B cell (primary cell): ENCODE data around the gene RANBP10. TPM values are rescaled to one million over a fixed set of nuclear protein-coding genes. Genes with fewer than 3 reads are reported as not detected.

Experiments used
- ATAC-seq: fragments of 200-7000 bp; cut with Tn5 transposase; one replicate; pipeline ENCODE4 v1.10.0; 2021; ENCODE audit warnings: low read depth, mild to moderate bottlenecking, moderate number of reproducible peaks, moderate library complexity
- CTCF ChIA-PET: fragments of 350-600 bp; sonication (Branson Sonifier 250); formaldehyde crosslinking; loops from one replicate; lab custom pipeline; 2021; ENCODE audit warnings: antibody characterized with exemption, inconsistent platforms; lab: Charles Lee
- POLR2A ChIA-PET: fragments of 350-600 bp; sonication (Branson Sonifier 250); formaldehyde crosslinking; loops from one replicate; lab custom pipeline; 2021; ENCODE audit warnings: antibody characterized with exemption; lab: Charles Lee
- DNase-seq: peaks from one replicate; pipeline ENCODE4 v3.0.0; 2013
- H2AFZ ChIP-seq: 2 replicates; pipeline ENCODE4 v1.6.1; 2012; ENCODE audit warnings: mild to moderate bottlenecking, low read depth, low read length; ENCODE audit not compliant: insufficient read depth, poor library complexity, severe bottlenecking
- H3K27ac ChIP-seq, 2 donors: 1 replicate in 1 of 2; 2 replicates in 1 of 2; pipeline ENCODE4 v1.5.1; 2012 to 2013; ENCODE audit warnings: low read length in 2 of 2, mild to moderate bottlenecking in 2 of 2, moderate library complexity in 1 of 2
- H3K27me3 ChIP-seq, 4 experiments: fragments of 200-600 bp in 1 of 4; sonication (generic) in 1 of 4; replicated peaks in 1 of 4; 1 replicate in 2 of 4; 2 replicates in 2 of 4; pipeline versions ENCODE4 v1.6.1 to v1.7.0; 2013 to 2016; ENCODE audit warnings: low read length in 3 of 4, mild to moderate bottlenecking in 2 of 4, mixed read lengths in 1 of 4, moderate library complexity in 1 of 4; ENCODE audit not compliant: insufficient read depth in 4 of 4, control insufficient read depth in 3 of 4; ENCODE audit errors: control extremely low read depth in 1 of 4
- H3K36me3 ChIP-seq, 2 experiments: replicated peaks in 1 of 2; 1 replicate in 1 of 2; 2 replicates in 1 of 2; pipeline versions ENCODE4 v1.6.1 to v1.7.1; 2013; ENCODE audit warnings: low read length in 1 of 2; ENCODE audit not compliant: insufficient read depth in 2 of 2, control insufficient read depth in 1 of 2; ENCODE audit errors: control extremely low read depth in 1 of 2, extremely low read depth in 1 of 2
- H3K4me1 ChIP-seq, 2 donors: fragments of 200-600 bp in 1 of 2; sonication (generic) in 1 of 2; 1 replicate in 1 of 2; 2 replicates in 1 of 2; pipeline versions ENCODE4 v1.5.1 to v1.6.1; 2013 to 2017; ENCODE audit warnings: low read length in 2 of 2; ENCODE audit not compliant: control insufficient read depth in 2 of 2, insufficient read depth in 2 of 2
- H3K4me2 ChIP-seq: replicated peaks from 2 replicates; pipeline ENCODE3; 2012; ENCODE audit warnings: mild to moderate bottlenecking, low read depth, low read length; ENCODE audit not compliant: poor library complexity, severe bottlenecking
- H3K4me3 ChIP-seq, 5 experiments: fragments of 200-600 bp in 1 of 5; sonication (generic) in 1 of 5; 1 replicate in 3 of 5; 2 replicates in 2 of 5; pipeline versions ENCODE4 v1.5.1 to v1.7.0; 2011 to 2016; ENCODE audit warnings: low read length in 4 of 5, mild to moderate bottlenecking in 4 of 5, low read depth in 2 of 5, control low read depth in 1 of 5, moderate library complexity in 1 of 5; ENCODE audit not compliant: insufficient read depth in 1 of 5; ENCODE audit errors: control extremely low read depth in 1 of 5, extremely low read depth in 1 of 5
- H3K79me2 ChIP-seq: fragments of 200-600 bp; sonication (generic); one replicate; pipeline ENCODE4 v1.6.0; 2016; ENCODE audit warnings: low read length; ENCODE audit not compliant: control insufficient read depth, insufficient read depth
- H3K9ac ChIP-seq: fragments of 200-600 bp; sonication (generic); 2 replicates; pipeline ENCODE4 v1.6.1; 2017; ENCODE audit warnings: mild to moderate bottlenecking, low read length, moderate library complexity
- H3K9me3 ChIP-seq, 3 donors: one replicate each; pipeline versions ENCODE4 v1.6.1 to v1.7.1; 2013; ENCODE audit warnings: low read length in 2 of 3; ENCODE audit not compliant: control insufficient read depth in 2 of 3, insufficient read depth in 1 of 3; ENCODE audit errors: control extremely low read depth in 1 of 3
- H4K20me1 ChIP-seq: 2 replicates; pipeline ENCODE4 v1.6.0; 2012; ENCODE audit warnings: mild to moderate bottlenecking, low read length; ENCODE audit not compliant: insufficient read depth, control insufficient read depth, poor library complexity, severe bottlenecking
- H3K27ac Mint-ChIP-seq: one replicate; pipeline ENCODE4 v1.8.0; 2021; ENCODE audit warnings: mixed read lengths
- H3K27me3 Mint-ChIP-seq: one replicate; pipeline ENCODE4 v1.8.0; 2021; ENCODE audit warnings: mixed read lengths
- H3K4me1 Mint-ChIP-seq: one replicate; pipeline ENCODE4 v1.8.0; 2021; ENCODE audit warnings: mixed read lengths
- H3K4me3 Mint-ChIP-seq: one replicate; pipeline ENCODE4 v1.8.0; 2021; ENCODE audit warnings: mixed read lengths
- H3K9me3 Mint-ChIP-seq: one replicate; pipeline ENCODE4 v1.8.0; 2022; ENCODE audit warnings: mixed read lengths; ENCODE audit not compliant: insufficient read depth
- CTCF ChIP-seq: fragments of 200-600 bp; IDR thresholded peaks from one replicate; pipeline ENCODE4 v1.8.0; 2022; ENCODE audit warnings: antibody characterized with exemption, mild to moderate bottlenecking
- EZH2 ChIP-seq: IDR thresholded peaks from 2 replicates; pipeline ENCODE4 v1.6.1; 2012; ENCODE audit warnings: borderline replicate concordance, low read depth, mild to moderate bottlenecking, moderate library complexity, low read length; ENCODE audit not compliant: insufficient read depth, poor library complexity, severe bottlenecking
- WGBS: methylation state at CpG from one replicate; pipeline ENCODE4 v1.1.5; 2013; ENCODE audit warnings: missing lambda C conversion rate; ENCODE audit not compliant: insufficient coverage; 5-methylcytosine and 5-hydroxymethylcytosine counted together
- intact Hi-C: fragments of 100-400 bp; cut with micrococcal nuclease; formaldehyde crosslinking; loops from one replicate; pipeline ENCODE4 v1.10.0; 2022
- polyA plus RNA-seq: library from polyadenylated mRNA; depleted of rRNA; stranded (reverse); fragments of >200 nt; gene quantifications from 2 replicates; pipeline ENCODE4 v1.2.3, GENCODE V29; 2012
- total RNA-seq, 2 donors: library from RNA; stranded (reverse); fragments of 120-200 nt in 1 of 2; gene quantifications; 1 replicate in 1 of 2; 2 replicates in 1 of 2; pipeline versions ENCODE4 v1.2.3 to v1.2.4, GENCODE V29; 2013 to 2022

The RANBP10 gene
- total and polyA plus RNA-seq, 2 donors (not counting 1 experiment from before 2014, with no cell fraction given): 29.0 to 32.2 TPM

- H3K79me2 ChIP-seq: peaks cover 70% of the 10 kb centered on the region
- no peak overlapping the region for H3K4me2 ChIP-seq
- 93% methylated on average over 3 of the region's 7 CpGs for WGBS
- no peak for ATAC-seq
- peaks cover 25% of the 10 kb centered on the region for H3K4me1 Mint-ChIP-seq
- H3K9me3 ChIP-seq: no peaks in the 10 kb centered on the region
- H3K4me3 ChIP-seq: no peak overlapping the region
- no peak overlapping the region for H3K27ac ChIP-seq
- H2AFZ ChIP-seq: no peak overlapping the region
- no peak overlapping the region for H3K9ac ChIP-seq
- H3K27ac Mint-ChIP-seq: no peak overlapping the region
- no peak overlapping the region for H3K4me3 Mint-ChIP-seq
- no peaks in the 10 kb centered on the region for H3K27me3 Mint-ChIP-seq
- intact Hi-C loops: no loop called here
- no peaks in the 10 kb centered on the region for H3K27me3 ChIP-seq
- CTCF ChIA-PET: no interaction called here
- no peak for TF ChIP-seq CTCF
- TF ChIP-seq EZH2: no peak
- H4K20me1 ChIP-seq: peaks cover 22% of the 10 kb centered on the region
- no peak for DNase-seq
- POLR2A ChIA-PET: no interaction called here
- peaks cover 9 to 14% of the 10 kb centered on the region in 2 donors for H3K4me1 ChIP-seq
- H3K9me3 Mint-ChIP-seq: no peaks in the 10 kb centered on the region
- H3K36me3 ChIP-seq: peaks cover 7 to 26% of the 10 kb centered on the region in 2 experiments
Measured at GRCh38 chr16:67764158-67764667, 42.1 kb downstream of the RANBP10 start.

- WGBS: 99% methylated on average over 5 of the region's 5 CpGs
- CTCF ChIA-PET: interaction anchor here (0.5 kb wide), 1 partner anchor 1824 kb away, joined by 3 read pairs; no protein-coding TSS in a partner anchor
Measured at GRCh38 chr16:67763066-67763465, 43.3 kb downstream of the RANBP10 start.

More at GRCh38 chr16:67763066-67763465, 43.3 kb downstream of the RANBP10 start:
- Mint-ChIP-seq H3K9me3 (no peaks in the 10 kb centered on the region), H3K4me3 (no peak overlapping the region), H3K27ac (no peak overlapping the region), H3K27me3 (no peaks in the 10 kb centered on the region), H3K4me1 (peaks cover 26% of the 10 kb centered on the region)
- H3K27ac ChIP-seq: no peak overlapping the region
- H3K4me3 ChIP-seq: no peak overlapping the region
- ATAC-seq (no peak), DNase-seq (no peak)
- no peak overlapping the region for H2AFZ ChIP-seq
- H3K9me3 ChIP-seq: no peaks in the 10 kb centered on the region
- peaks cover 72% of the 10 kb centered on the region for H3K79me2 ChIP-seq
- H3K27me3 ChIP-seq: no peaks in the 10 kb centered on the region
- no peak overlapping the region for H3K4me2 ChIP-seq
- TF ChIP-seq CTCF (no peak), EZH2 (no peak)
- peaks cover 9 to 14% of the 10 kb centered on the region in 2 donors for H3K4me1 ChIP-seq
- intact Hi-C loops: no loop called here
- peaks cover 33% of the 10 kb centered on the region for H4K20me1 ChIP-seq
- POLR2A ChIA-PET: no interaction called here
- H3K9ac ChIP-seq: no peak overlapping the region
- H3K36me3 ChIP-seq: peaks cover 7 to 31% of the 10 kb centered on the region in 2 experiments
